ENCODE results near the gene ELP2. TPM values are rescaled to one million over a fixed set of nuclear protein-coding genes. Genes with fewer than 3 reads are reported as not detected.

The ELP2 gene
- total RNA-seq, 1 donor from 2014 or later = 69.0 TPM

- H3K27me3 ChIP-seq = no peaks in the 10 kb centered on the region
- intact Hi-C loops (cut with DNase I) = no loop called here
- H3K9me3 ChIP-seq = no peaks in the 10 kb centered on the region
- H3K36me3 ChIP-seq = no peaks in the 10 kb centered on the region
- no peak overlapping the region for H3K27ac ChIP-seq
- H3K4me1 ChIP-seq = no peaks in the 10 kb centered on the region
- no peak for ATAC-seq
- H3K4me3 ChIP-seq = no peak overlapping the region
- no peak for DNase-seq
- TF ChIP-seq, protein P1, sequence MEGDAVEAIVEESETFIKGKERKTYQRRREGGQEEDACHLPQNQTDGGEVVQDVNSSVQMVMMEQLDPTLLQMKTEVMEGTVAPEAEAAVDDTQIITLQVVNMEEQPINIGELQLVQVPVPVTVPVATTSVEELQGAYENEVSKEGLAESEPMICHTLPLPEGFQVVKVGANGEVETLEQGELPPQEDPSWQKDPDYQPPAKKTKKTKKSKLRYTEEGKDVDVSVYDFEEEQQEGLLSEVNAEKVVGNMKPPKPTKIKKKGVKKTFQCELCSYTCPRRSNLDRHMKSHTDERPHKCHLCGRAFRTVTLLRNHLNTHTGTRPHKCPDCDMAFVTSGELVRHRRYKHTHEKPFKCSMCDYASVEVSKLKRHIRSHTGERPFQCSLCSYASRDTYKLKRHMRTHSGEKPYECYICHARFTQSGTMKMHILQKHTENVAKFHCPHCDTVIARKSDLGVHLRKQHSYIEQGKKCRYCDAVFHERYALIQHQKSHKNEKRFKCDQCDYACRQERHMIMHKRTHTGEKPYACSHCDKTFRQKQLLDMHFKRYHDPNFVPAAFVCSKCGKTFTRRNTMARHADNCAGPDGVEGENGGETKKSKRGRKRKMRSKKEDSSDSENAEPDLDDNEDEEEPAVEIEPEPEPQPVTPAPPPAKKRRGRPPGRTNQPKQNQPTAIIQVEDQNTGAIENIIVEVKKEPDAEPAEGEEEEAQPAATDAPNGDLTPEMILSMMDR (IDR thresholded peaks at IDR 0.05) = no peak
Measured at GRCh38 chr18:36214811-36215210, 85.1 kb downstream of the ELP2 start.

GRCh38 chr18:36215577-36215976 lies 85.9 kb downstream of the ELP2 start:
- Histone ChIP-seq H3K27me3 (no peaks in the 10 kb centered on the region), H3K4me3 (no peak overlapping the region), H3K36me3 (no peaks in the 10 kb centered on the region), H3K4me1 (no peaks in the 10 kb centered on the region), H3K27ac (no peak overlapping the region), H3K9me3 (no peaks in the 10 kb centered on the region)
- DNase-seq = no peak
- intact Hi-C loops (cut with DNase I) = no loop called here
- no peak for ATAC-seq
- TF ChIP-seq, protein P1 (IDR thresholded peaks at IDR 0.05) = no peak

- ATAC-seq (no peak), DNase-seq (no peak)
- intact Hi-C loops (cut with DNase I) = no loop called here
- Histone ChIP-seq H3K4me1 (no peaks in the 10 kb centered on the region), H3K27ac (no peak overlapping the region), H3K4me3 (no peak overlapping the region), H3K9me3 (no peaks in the 10 kb centered on the region), H3K27me3 (no peaks in the 10 kb centered on the region), H3K36me3 (no peaks in the 10 kb centered on the region)
- TF ChIP-seq, protein P1 (IDR thresholded peaks at IDR 0.05) = no peak
Measured at GRCh38 chr18:36217348-36217747, 87.6 kb downstream of the ELP2 start.

GRCh38 chr18:36229188-36229587 lies 99.5 kb downstream of the ELP2 start:
- no peak overlapping the region for H3K4me3 ChIP-seq
- DNase-seq = no peak
- H3K36me3 ChIP-seq = no peaks in the 10 kb centered on the region
- H3K27me3 ChIP-seq = no peaks in the 10 kb centered on the region
- peaks cover 26% of the 10 kb centered on the region for H3K9me3 ChIP-seq
- H3K27ac ChIP-seq = no peak overlapping the region
- no peaks in the 10 kb centered on the region for H3K4me1 ChIP-seq
- TF ChIP-seq, protein P1 (IDR thresholded peaks at IDR 0.05) = no peak
- intact Hi-C loops (cut with DNase I) = no loop called here
- no peak for ATAC-seq

Other genes with a start within 250 kb of the ELP2 start
- 45.4 TPM for gene RPRD1A, start 62.3 kb upstream of the ELP2 start, total RNA-seq
- gene SLC39A6, start 559 bp upstream of the ELP2 start, total RNA-seq = 24.3 TPM
- gene MOCOS, start 57.6 kb downstream of the ELP2 start, total RNA-seq = 5.0 TPM
- gene FHOD3, start 167.8 kb downstream of the ELP2 start, total RNA-seq = 1.9 TPM

All from upper lobe of right lung (tissue), 1 donor.